Measurements from ENCODE around the gene GP1BA.

The GP1BA gene

GRCh38 chr17:4953451-4953961 lies 21.4 kb downstream of the GP1BA start:
- Histone ChIP-seq H3K27ac (ENCODE audit: low read depth, low read length, poor library complexity, severe bottlenecking) (no peak overlapping the region), H3K9me3 (ENCODE audit: low read length) (no peaks in the 10 kb centered on the region), H3K9me2 (ENCODE audit: low read depth, low read length) (no peaks in the 10 kb centered on the region), H3K4me3 (ENCODE audit: low read depth, low read length, poor library complexity, severe bottlenecking) (no peak overlapping the region), H3F3A (ENCODE audit: insufficient read depth, low read length) (no peaks in the 10 kb centered on the region), H3K36me3 (ENCODE audit: insufficient read depth, low read length) (no peaks in the 10 kb centered on the region), H3K4me2 (ENCODE audit: low read length) (no peak overlapping the region), H2AFZ (ENCODE audit: low read length) (no peak overlapping the region), H3K27me3 (ENCODE audit: insufficient read depth, low read length) (no peaks in the 10 kb centered on the region), H3K9ac (ENCODE audit: low read length) (no peak overlapping the region), H3K4me1 (ENCODE audit: insufficient read depth, low read length, severe bottlenecking) (peaks cover 17% of the 10 kb centered on the region), H4K20me1 (ENCODE audit: insufficient read depth, low read length) (no peaks in the 10 kb centered on the region), H3K79me2 (ENCODE audit: insufficient read depth, low read length) (no peaks in the 10 kb centered on the region)
- TF ChIP-seq EZH2 (IDR thresholded peaks at IDR 0.05; ENCODE audit: borderline replicate concordance, low read length) (no peak), CTCF (IDR thresholded peaks at IDR 0.05; ENCODE audit: low read length) (no peak)

GRCh38 chr17:4955091-4955490 lies 23.0 kb downstream of the GP1BA start:
- no peak for TF ChIP-seq CTCF (IDR thresholded peaks at IDR 0.05; ENCODE audit: low read length)
- no peak for TF ChIP-seq EZH2 (IDR thresholded peaks at IDR 0.05; ENCODE audit: borderline replicate concordance, low read length)
- no peak overlapping the region for H3K27ac ChIP-seq (ENCODE audit: low read depth, low read length, poor library complexity, severe bottlenecking)
- H3K4me1 ChIP-seq (ENCODE audit: insufficient read depth, low read length, severe bottlenecking) = peaks cover 12% of the 10 kb centered on the region
- H3K9me2 ChIP-seq (ENCODE audit: low read depth, low read length) = no peaks in the 10 kb centered on the region
- no peak overlapping the region for H3K9ac ChIP-seq (ENCODE audit: low read length)
- H3K27me3 ChIP-seq (ENCODE audit: insufficient read depth, low read length) = no peaks in the 10 kb centered on the region
- H3K9me3 ChIP-seq (ENCODE audit: low read length) = no peaks in the 10 kb centered on the region
- no peak overlapping the region for H3K4me3 ChIP-seq (ENCODE audit: low read depth, low read length, poor library complexity, severe bottlenecking)
- no peaks in the 10 kb centered on the region for H3F3A ChIP-seq (ENCODE audit: insufficient read depth, low read length)
- H2AFZ ChIP-seq (ENCODE audit: low read length) = no peak overlapping the region
- no peak overlapping the region for H3K4me2 ChIP-seq (ENCODE audit: low read length)
- H3K79me2 ChIP-seq (ENCODE audit: insufficient read depth, low read length) = no peaks in the 10 kb centered on the region
- no peaks in the 10 kb centered on the region for H4K20me1 ChIP-seq (ENCODE audit: insufficient read depth, low read length)
- H3K36me3 ChIP-seq (ENCODE audit: insufficient read depth, low read length) = peaks cover 10% of the 10 kb centered on the region

GRCh38 chr17:4956493-4957061 lies 24.5 kb downstream of the GP1BA start:
- H2AFZ ChIP-seq (ENCODE audit: low read length) = no peak overlapping the region
- no peak overlapping the region for H3K4me2 ChIP-seq (ENCODE audit: low read length)
- H3K4me3 ChIP-seq (ENCODE audit: low read depth, low read length, poor library complexity, severe bottlenecking) = no peak overlapping the region
- H3K9me2 ChIP-seq (ENCODE audit: low read depth, low read length) = no peaks in the 10 kb centered on the region
- H3K9me3 ChIP-seq (ENCODE audit: low read length) = no peaks in the 10 kb centered on the region
- H3K9ac ChIP-seq (ENCODE audit: low read length) = no peak overlapping the region
- H3K36me3 ChIP-seq (ENCODE audit: insufficient read depth, low read length) = peaks cover 18% of the 10 kb centered on the region
- no peaks in the 10 kb centered on the region for H3K4me1 ChIP-seq (ENCODE audit: insufficient read depth, low read length, severe bottlenecking)
- no peaks in the 10 kb centered on the region for H3K79me2 ChIP-seq (ENCODE audit: insufficient read depth, low read length)
- no peak for TF ChIP-seq EZH2 (IDR thresholded peaks at IDR 0.05; ENCODE audit: borderline replicate concordance, low read length)
- TF ChIP-seq CTCF (IDR thresholded peaks at IDR 0.05; ENCODE audit: low read length) = peak; percentile 91
- H4K20me1 ChIP-seq (ENCODE audit: insufficient read depth, low read length) = no peaks in the 10 kb centered on the region
- no peaks in the 10 kb centered on the region for H3K27me3 ChIP-seq (ENCODE audit: insufficient read depth, low read length)
- H3F3A ChIP-seq (ENCODE audit: insufficient read depth, low read length) = no peaks in the 10 kb centered on the region
- H3K27ac ChIP-seq (ENCODE audit: low read depth, low read length, poor library complexity, severe bottlenecking) = no peak overlapping the region

Data from OCI-LY1 (cell line).